Measurements from ENCODE around the gene BCL6. TPM values are rescaled to one million over a fixed set of nuclear protein-coding genes. Genes with fewer than 3 reads are reported as not detected.

BCL6 gene
- total RNA-seq, 1 experiment from 2014 or later = 35.1 TPM

- CTCF ChIA-PET = interaction anchor here (0.6 kb wide), 1 partner anchor 935 kb away, joined by 6 read pairs; no protein-coding TSS in a partner anchor
- H3K36me3 Mint-ChIP-seq (ENCODE audit: insufficient read depth, unreplicated experiment) = no peaks in the 10 kb centered on the region
- BruUV-seq (replicated peaks) = no TSS peak
- intact Hi-C loops (cut with micrococcal nuclease; ENCODE audit: unreplicated experiment) = no loop called here
- H3K27me3 Mint-ChIP-seq (ENCODE audit: unreplicated experiment) = no peaks in the 10 kb centered on the region
- H3K9me3 Mint-ChIP-seq (ENCODE audit: low read depth, unreplicated experiment) = no peaks in the 10 kb centered on the region
- TF ChIP-seq CTCF (IDR thresholded peaks at IDR 0.05; ENCODE audit: unreplicated experiment) = no peak
- no peak for DNase-seq
- H3K4me3 Mint-ChIP-seq (ENCODE audit: low read depth, unreplicated experiment) = no peak overlapping the region
- H3K4me1 Mint-ChIP-seq (ENCODE audit: low read depth, unreplicated experiment) = peaks cover 6% of the 10 kb centered on the region
- H3K27ac Mint-ChIP-seq (ENCODE audit: unreplicated experiment) = no peak overlapping the region
These were observed 22.2 kb upstream of the BCL6 start for GRCh38 chr3:187767266-187768012.

GRCh38 chr3:187765342-187765741, 20.1 kb upstream of the BCL6 start:
- no TSS peak for BruUV-seq (replicated peaks)
- CTCF ChIA-PET = no interaction called here
- no peak overlapping the region for H3K27ac Mint-ChIP-seq (ENCODE audit: unreplicated experiment)
- intact Hi-C loops (cut with micrococcal nuclease; ENCODE audit: unreplicated experiment) = no loop called here
- H3K36me3 Mint-ChIP-seq (ENCODE audit: insufficient read depth, unreplicated experiment) = no peaks in the 10 kb centered on the region
- H3K27me3 Mint-ChIP-seq (ENCODE audit: unreplicated experiment) = no peaks in the 10 kb centered on the region
- no peak overlapping the region for H3K4me3 Mint-ChIP-seq (ENCODE audit: low read depth, unreplicated experiment)
- no peak for TF ChIP-seq CTCF (IDR thresholded peaks at IDR 0.05; ENCODE audit: unreplicated experiment)
- DNase-seq = no peak
- H3K4me1 Mint-ChIP-seq (ENCODE audit: low read depth, unreplicated experiment) = peaks cover 5% of the 10 kb centered on the region
- H3K9me3 Mint-ChIP-seq (ENCODE audit: low read depth, unreplicated experiment) = no peaks in the 10 kb centered on the region

- CTCF ChIA-PET = no interaction called here
- intact Hi-C loops (cut with micrococcal nuclease; ENCODE audit: unreplicated experiment) = no loop called here
- DNase-seq = no peak
- Mint-ChIP-seq H3K27me3 (ENCODE audit: unreplicated experiment) (no peaks in the 10 kb centered on the region), H3K4me3 (ENCODE audit: low read depth, unreplicated experiment) (no peak overlapping the region), H3K27ac (ENCODE audit: unreplicated experiment) (no peak overlapping the region), H3K36me3 (ENCODE audit: insufficient read depth, unreplicated experiment) (no peaks in the 10 kb centered on the region), H3K4me1 (ENCODE audit: low read depth, unreplicated experiment) (peaks cover 2% of the 10 kb centered on the region), H3K9me3 (ENCODE audit: low read depth, unreplicated experiment) (no peaks in the 10 kb centered on the region)
- BruUV-seq (replicated peaks) = no TSS peak
- TF ChIP-seq CTCF (IDR thresholded peaks at IDR 0.05; ENCODE audit: unreplicated experiment) = no peak
These were observed 18.8 kb upstream of the BCL6 start for GRCh38 chr3:187763850-187764648.

- Mint-ChIP-seq H3K9me3 (ENCODE audit: low read depth, unreplicated experiment) (no peaks in the 10 kb centered on the region), H3K27ac (ENCODE audit: unreplicated experiment) (no peak overlapping the region), H3K36me3 (ENCODE audit: insufficient read depth, unreplicated experiment) (no peaks in the 10 kb centered on the region), H3K4me3 (ENCODE audit: low read depth, unreplicated experiment) (no peak overlapping the region), H3K4me1 (ENCODE audit: low read depth, unreplicated experiment) (peaks cover 15% of the 10 kb centered on the region), H3K27me3 (ENCODE audit: unreplicated experiment) (no peaks in the 10 kb centered on the region)
- TF ChIP-seq CTCF (IDR thresholded peaks at IDR 0.05; ENCODE audit: unreplicated experiment) = no peak
- DNase-seq = no peak
- CTCF ChIA-PET = interaction anchor here (0.5 kb wide), 1 partner anchor 394 kb away, joined by 3 read pairs; no protein-coding TSS in a partner anchor
- intact Hi-C loops (cut with micrococcal nuclease; ENCODE audit: unreplicated experiment) = no loop called here
- BruUV-seq (replicated peaks) = no TSS peak
These were observed 17.5 kb upstream of the BCL6 start for GRCh38 chr3:187762792-187763191.

All from Calu3 (cell line).